HCT116 (cell line): Measurements from ENCODE around the gene SPRN. TPM values are rescaled to one million over a fixed set of nuclear protein-coding genes. Genes with fewer than 3 reads are reported as not detected.

Source experiments
- ATAC-seq: fragments of 200-7000 bp; cut with Tn5 transposase; 2 replicates; pipeline ENCODE4 v1.9.1; 2020; ENCODE audit warnings: mild to moderate bottlenecking, moderate library complexity
- BruUV-seq: library from RNA; stranded (reverse); fragments of 400-500 nt; replicated peaks from 2 replicates; lab custom pipeline; 2021; lab: Mats Ljungman, UMichigan
- CTCF ChIA-PET: fragments of 300-600 bp; sonication (Branson Sonifier 250); formaldehyde crosslinking; loops from one replicate; lab custom pipeline; 2021; ENCODE audit warnings: antibody characterized with exemption; lab: Charles Lee
- POLR2A ChIA-PET: fragments of 300-600, 350-600 bp; sonication (Branson Sonifier 250); formaldehyde crosslinking; loops from one replicate; lab custom pipeline; 2021; ENCODE audit warnings: antibody characterized with exemption; lab: Charles Lee
- RAD21 ChIA-PET, 2 experiments: fragments of 300-600 bp; sonication (Branson Sonifier 250); formaldehyde crosslinking; loops; one replicate each; lab custom pipeline; 2023; ENCODE audit warnings: low total read pairs in 2 of 2; ENCODE audit not compliant: uncharacterized antibody in 2 of 2, unreplicated experiment in 2 of 2, low non-redundant PET in 1 of 2; lab: Charles Lee
- DNase-seq: peaks from one replicate; pipeline ENCODE4 v3.0.0-alpha.2; 2010; ENCODE audit warnings: low read depth, low spot score
- H2AFZ ChIP-seq: fragments of 200-600 bp; shearing (Covaris generic), sonication (generic); 2 replicates; pipeline ENCODE4 v1.6.1; 2017; ENCODE audit warnings: low read depth, mixed run types, mixed read lengths, antibody characterized with exemption, low read length; ENCODE audit not compliant: poor library complexity, severe bottlenecking
- H3K27ac ChIP-seq: 2 replicates; pipeline ENCODE4 v1.5.1; 2012; ENCODE audit warnings: low read depth, low read length
- H3K27me3 ChIP-seq: fragments of 200-600 bp; sonication (generic); 2 replicates; pipeline ENCODE4 v1.6.1; 2016; ENCODE audit warnings: mixed run types, low read length, mixed read lengths; ENCODE audit not compliant: insufficient read depth
- H3K36me3 ChIP-seq, 2 experiments: fragments of 200-500 bp in 1 of 2; fragments of 200-600 bp in 1 of 2; sonication (Bioruptor generic) in 1 of 2; sonication (generic) in 1 of 2; 2 replicates each; pipeline versions ENCODE4 v1.5.1 to v1.6.1; 2014 to 2016; ENCODE audit warnings: low read length in 2 of 2, inconsistent platforms in 1 of 2, mixed read lengths in 1 of 2, mixed run types in 1 of 2; ENCODE audit not compliant: insufficient read depth in 2 of 2, control insufficient read depth in 1 of 2
- H3K4me1 ChIP-seq, 2 experiments: fragments of 200-600 bp in 1 of 2; sonication (generic) in 1 of 2; 2 replicates each; pipeline versions ENCODE4 v1.5.1 to v1.6.1; 2012 to 2017; ENCODE audit warnings: low read length in 2 of 2, inconsistent platforms in 1 of 2, mild to moderate bottlenecking in 1 of 2, mixed read lengths in 1 of 2, mixed run types in 1 of 2, moderate library complexity in 1 of 2; ENCODE audit not compliant: insufficient read depth in 2 of 2, control insufficient read depth in 1 of 2
- H3K4me2 ChIP-seq: fragments of 200-600 bp; sonication (generic); 2 replicates; pipeline ENCODE4 v1.6.1; 2017; ENCODE audit warnings: mixed run types, low read length, mixed read lengths
- H3K4me3 ChIP-seq, 2 experiments: fragments of 200-600 bp in 1 of 2; sonication (generic) in 1 of 2; replicated peaks in 1 of 2; 2 replicates each; pipeline ENCODE4 v1.5.1; 2011 to 2016; ENCODE audit warnings: low read length in 2 of 2, control low read depth in 1 of 2, low read depth in 1 of 2, mild to moderate bottlenecking in 1 of 2, mixed read lengths in 1 of 2, mixed run types in 1 of 2
- H3K79me2 ChIP-seq: fragments of 200-600 bp; sonication (generic); 2 replicates; pipeline ENCODE4 v1.6.1; 2017; ENCODE audit warnings: mild to moderate bottlenecking, mixed run types, low read length, moderate library complexity, mixed read lengths; ENCODE audit not compliant: insufficient read depth
- H3K9ac ChIP-seq: fragments of 200-600 bp; sonication (generic); 2 replicates; pipeline ENCODE4 v1.6.1; 2016; ENCODE audit warnings: low read length, mixed read lengths
- H3K9me2 ChIP-seq: fragments of 200-600 bp; sonication (generic), shearing (Covaris generic); 2 replicates; pipeline ENCODE4 v1.6.1; 2017; ENCODE audit warnings: mixed run types, mild to moderate bottlenecking, moderate library complexity; ENCODE audit not compliant: insufficient read depth
- H3K9me3 ChIP-seq, 2 experiments: fragments of 200-500 bp in 1 of 2; fragments of 200-600 bp in 1 of 2; sonication (Bioruptor generic) in 1 of 2; sonication (generic) in 1 of 2; 2 replicates each; pipeline ENCODE4 v1.6.1; 2014 to 2017; ENCODE audit warnings: low read length in 2 of 2, mixed read lengths in 2 of 2, inconsistent platforms in 1 of 2, low read depth in 1 of 2, mild to moderate bottlenecking in 1 of 2, mixed run types in 1 of 2, moderate library complexity in 1 of 2; ENCODE audit not compliant: control insufficient read depth in 1 of 2, insufficient read depth in 1 of 2
- H4K20me1 ChIP-seq: fragments of 200-600 bp; sonication (generic), shearing (Covaris generic); 2 replicates; pipeline ENCODE4 v1.6.1; 2017; ENCODE audit warnings: mixed run types, mild to moderate bottlenecking, moderate library complexity; ENCODE audit not compliant: insufficient read depth
- CBX3 ChIP-seq: IDR thresholded peaks from 2 replicates; pipeline ENCODE4 v1.6.1; 2012; ENCODE audit warnings: low read depth
- CEBPB ChIP-seq: IDR thresholded peaks from 2 replicates; pipeline ENCODE4 v1.6.1; 2012; ENCODE audit warnings: low read depth
- EGR1 ChIP-seq: IDR thresholded peaks from 2 replicates; pipeline ENCODE4 v1.6.1; 2012; ENCODE audit warnings: low read depth
- ELF1 ChIP-seq: IDR thresholded peaks from 2 replicates; pipeline ENCODE4 v1.6.1; 2012; ENCODE audit warnings: low read depth, borderline replicate concordance
- EZH2phosphoT487 ChIP-seq: fragments of 200-600 bp; IDR thresholded peaks from 2 replicates; pipeline ENCODE4 v1.6.1; 2018; ENCODE audit warnings: antibody characterized with exemption, borderline replicate concordance
- FOSL1 ChIP-seq: IDR thresholded peaks from 2 replicates; pipeline ENCODE4 v1.6.1; 2012; ENCODE audit warnings: low read depth
- POLR2A ChIP-seq: IDR thresholded peaks from 2 replicates; pipeline ENCODE4 v1.7.0; 2011; ENCODE audit warnings: borderline replicate concordance; ENCODE audit not compliant: insufficient read depth, insufficient read length; ENCODE audit errors: extremely low read depth
- POLR2AphosphoS5 ChIP-seq: IDR thresholded peaks from 2 replicates; pipeline ENCODE4 v1.6.1; 2011; ENCODE audit warnings: mild to moderate bottlenecking, low read depth, low read length, moderate library complexity
- SIN3A ChIP-seq: IDR thresholded peaks from 2 replicates; pipeline ENCODE4 v1.6.1; 2012; ENCODE audit warnings: low read depth
- SP1 ChIP-seq: IDR thresholded peaks from 2 replicates; pipeline ENCODE4 v1.6.1; 2012; ENCODE audit warnings: low read depth
- YY1 ChIP-seq: IDR thresholded peaks from 2 replicates; pipeline ENCODE4 v1.6.1; 2011; ENCODE audit warnings: low read length, low read depth, moderate library complexity, mild to moderate bottlenecking; ENCODE audit not compliant: insufficient replicate concordance; ENCODE audit errors: extremely low read depth
- ZFX ChIP-seq: fragments of 450-650 bp; IDR thresholded peaks from 2 replicates; pipeline ENCODE4 v1.6.1; 2017
- intact Hi-C: fragments of 100-400 bp; cut with micrococcal nuclease; formaldehyde crosslinking; loops from 2 replicates; pipeline ENCODE4 v1.10.0; 2022
- total RNA-seq: library from RNA; stranded (reverse); gene quantifications from one replicate; pipeline ENCODE4 v1.2.1, GENCODE V29; 2021; ENCODE audit not compliant: unreplicated experiment
- TF ChIP-seq, protein P1 (sequence below): IDR thresholded peaks from 2 replicates; pipeline ENCODE4 v1.6.1; 2012; ENCODE audit warnings: low read depth
- TF ChIP-seq, protein P2 (sequence below): IDR thresholded peaks from 2 replicates; pipeline ENCODE4 v1.6.1; 2012
- TF ChIP-seq, protein P3 (sequence below): IDR thresholded peaks from 2 replicates; pipeline ENCODE4 v1.6.1; 2012
- TF ChIP-seq, protein P4 (sequence below): IDR thresholded peaks from 2 replicates; pipeline ENCODE4 v1.6.1; 2011; ENCODE audit warnings: mild to moderate bottlenecking, low read length, moderate library complexity; ENCODE audit not compliant: insufficient replicate concordance; ENCODE audit errors: extremely low read depth

The SPRN gene
- total RNA-seq, 1 experiment from 2014 or later, result not detected

DNA sequence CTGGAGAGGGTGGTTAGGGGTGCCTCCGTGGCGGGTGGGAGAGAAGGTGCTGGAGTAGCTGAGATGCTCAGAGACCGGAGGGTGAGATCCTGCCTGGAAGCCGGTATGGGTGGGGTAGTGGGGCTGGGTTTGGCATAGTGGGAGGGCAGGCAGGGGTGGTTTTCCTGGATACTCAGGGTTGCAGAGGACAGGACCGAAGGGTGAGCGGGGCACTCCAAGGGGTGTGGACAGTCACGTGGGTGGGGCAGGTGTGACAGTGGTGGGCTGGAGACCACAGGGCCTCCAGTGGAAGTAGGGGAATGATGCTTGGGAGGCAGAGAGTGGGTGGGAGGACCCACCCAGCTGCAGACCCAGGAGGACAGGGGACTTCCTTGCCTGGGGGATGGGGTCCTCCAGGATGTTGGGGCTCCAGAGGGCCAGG, 31.2 kb upstream of the SPRN start:
- ChIA-PET RAD21 (no interaction called here), CTCF (no interaction called here), POLR2A (no interaction called here)
- no peaks in the 10 kb centered on the region for H3K9me2 ChIP-seq
- no TSS peak for BruUV-seq
- H2AFZ ChIP-seq, result no peak overlapping the region
- intact Hi-C loops, result no loop called here
- TF ChIP-seq POLR2AphosphoS5 (no peak), ZFX (no peak), EZH2phosphoT487 (no peak), CBX3 (no peak), EGR1 (no peak), CEBPB (no peak)
- TF ChIP-seq, protein P1, sequence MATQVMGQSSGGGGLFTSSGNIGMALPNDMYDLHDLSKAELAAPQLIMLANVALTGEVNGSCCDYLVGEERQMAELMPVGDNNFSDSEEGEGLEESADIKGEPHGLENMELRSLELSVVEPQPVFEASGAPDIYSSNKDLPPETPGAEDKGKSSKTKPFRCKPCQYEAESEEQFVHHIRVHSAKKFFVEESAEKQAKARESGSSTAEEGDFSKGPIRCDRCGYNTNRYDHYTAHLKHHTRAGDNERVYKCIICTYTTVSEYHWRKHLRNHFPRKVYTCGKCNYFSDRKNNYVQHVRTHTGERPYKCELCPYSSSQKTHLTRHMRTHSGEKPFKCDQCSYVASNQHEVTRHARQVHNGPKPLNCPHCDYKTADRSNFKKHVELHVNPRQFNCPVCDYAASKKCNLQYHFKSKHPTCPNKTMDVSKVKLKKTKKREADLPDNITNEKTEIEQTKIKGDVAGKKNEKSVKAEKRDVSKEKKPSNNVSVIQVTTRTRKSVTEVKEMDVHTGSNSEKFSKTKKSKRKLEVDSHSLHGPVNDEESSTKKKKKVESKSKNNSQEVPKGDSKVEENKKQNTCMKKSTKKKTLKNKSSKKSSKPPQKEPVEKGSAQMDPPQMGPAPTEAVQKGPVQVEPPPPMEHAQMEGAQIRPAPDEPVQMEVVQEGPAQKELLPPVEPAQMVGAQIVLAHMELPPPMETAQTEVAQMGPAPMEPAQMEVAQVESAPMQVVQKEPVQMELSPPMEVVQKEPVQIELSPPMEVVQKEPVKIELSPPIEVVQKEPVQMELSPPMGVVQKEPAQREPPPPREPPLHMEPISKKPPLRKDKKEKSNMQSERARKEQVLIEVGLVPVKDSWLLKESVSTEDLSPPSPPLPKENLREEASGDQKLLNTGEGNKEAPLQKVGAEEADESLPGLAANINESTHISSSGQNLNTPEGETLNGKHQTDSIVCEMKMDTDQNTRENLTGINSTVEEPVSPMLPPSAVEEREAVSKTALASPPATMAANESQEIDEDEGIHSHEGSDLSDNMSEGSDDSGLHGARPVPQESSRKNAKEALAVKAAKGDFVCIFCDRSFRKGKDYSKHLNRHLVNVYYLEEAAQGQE, result no peak
- no peak overlapping the region for H3K4me2 ChIP-seq
- H3K27ac ChIP-seq, result no peak overlapping the region
- H3K9me3 ChIP-seq, result no peaks in the 10 kb centered on the region
- H3K4me1 ChIP-seq, result no peaks in the 10 kb centered on the region
- H3K9ac ChIP-seq, result no peak overlapping the region
- ATAC-seq (no peak), DNase-seq (no peak)
- no peaks in the 10 kb centered on the region for H3K27me3 ChIP-seq
- no peaks in the 10 kb centered on the region for H3K36me3 ChIP-seq
- no peak overlapping the region for H3K4me3 ChIP-seq
- H3K79me2 ChIP-seq, result no peaks in the 10 kb centered on the region
- H4K20me1 ChIP-seq, result no peaks in the 10 kb centered on the region

DNA sequence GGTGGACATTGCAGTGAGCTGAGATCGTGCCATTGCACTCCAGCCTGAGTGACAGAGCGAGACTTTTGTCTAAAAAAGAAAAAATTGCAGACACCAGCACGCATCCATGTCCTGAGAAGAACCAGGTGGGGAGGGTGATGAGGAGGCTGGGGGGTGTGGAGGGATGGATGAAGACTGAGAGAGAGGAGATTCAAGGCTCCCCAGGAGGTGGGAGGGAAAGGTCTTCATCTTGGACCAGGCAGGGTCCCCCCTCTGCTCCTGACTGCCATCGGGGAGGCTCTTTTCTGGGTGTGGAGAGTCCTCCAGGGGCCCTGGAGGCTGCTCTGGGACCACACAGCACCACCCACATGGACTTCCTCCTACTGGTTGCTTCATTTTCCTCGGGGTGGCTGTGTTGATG, 30.8 kb upstream of the SPRN start:
- Histone ChIP-seq H3K9me2 (no peaks in the 10 kb centered on the region), H3K79me2 (no peaks in the 10 kb centered on the region), H3K27ac (no peak overlapping the region), H3K36me3 (no peaks in the 10 kb centered on the region), H4K20me1 (no peaks in the 10 kb centered on the region), H3K4me3 (no peak overlapping the region), H3K4me1 (no peaks in the 10 kb centered on the region), H3K9me3 (no peaks in the 10 kb centered on the region), H2AFZ (no peak overlapping the region), H3K27me3 (no peaks in the 10 kb centered on the region), H3K9ac (no peak overlapping the region), H3K4me2 (no peak overlapping the region)
- RAD21 ChIA-PET, result no interaction called here
- intact Hi-C loops, result no loop called here
- no peak for ATAC-seq
- DNase-seq, result no peak
- BruUV-seq, result no TSS peak
- CTCF ChIA-PET, result no interaction called here
- POLR2A ChIA-PET, result no interaction called here
- TF ChIP-seq ELF1 (no peak), ZFX (no peak), POLR2A (no peak), YY1 (no peak), EGR1 (no peak), SIN3A (no peak), CBX3 (no peak), FOSL1 (no peak), CEBPB (no peak), SP1 (no peak)
- TF ChIP-seq, protein P2, sequence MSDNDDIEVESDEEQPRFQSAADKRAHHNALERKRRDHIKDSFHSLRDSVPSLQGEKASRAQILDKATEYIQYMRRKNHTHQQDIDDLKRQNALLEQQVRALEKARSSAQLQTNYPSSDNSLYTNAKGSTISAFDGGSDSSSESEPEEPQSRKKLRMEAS, result no peak
- TF ChIP-seq, protein P3, sequence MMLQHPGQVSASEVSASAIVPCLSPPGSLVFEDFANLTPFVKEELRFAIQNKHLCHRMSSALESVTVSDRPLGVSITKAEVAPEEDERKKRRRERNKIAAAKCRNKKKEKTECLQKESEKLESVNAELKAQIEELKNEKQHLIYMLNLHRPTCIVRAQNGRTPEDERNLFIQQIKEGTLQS, result no peak
- TF ChIP-seq, protein P4, sequence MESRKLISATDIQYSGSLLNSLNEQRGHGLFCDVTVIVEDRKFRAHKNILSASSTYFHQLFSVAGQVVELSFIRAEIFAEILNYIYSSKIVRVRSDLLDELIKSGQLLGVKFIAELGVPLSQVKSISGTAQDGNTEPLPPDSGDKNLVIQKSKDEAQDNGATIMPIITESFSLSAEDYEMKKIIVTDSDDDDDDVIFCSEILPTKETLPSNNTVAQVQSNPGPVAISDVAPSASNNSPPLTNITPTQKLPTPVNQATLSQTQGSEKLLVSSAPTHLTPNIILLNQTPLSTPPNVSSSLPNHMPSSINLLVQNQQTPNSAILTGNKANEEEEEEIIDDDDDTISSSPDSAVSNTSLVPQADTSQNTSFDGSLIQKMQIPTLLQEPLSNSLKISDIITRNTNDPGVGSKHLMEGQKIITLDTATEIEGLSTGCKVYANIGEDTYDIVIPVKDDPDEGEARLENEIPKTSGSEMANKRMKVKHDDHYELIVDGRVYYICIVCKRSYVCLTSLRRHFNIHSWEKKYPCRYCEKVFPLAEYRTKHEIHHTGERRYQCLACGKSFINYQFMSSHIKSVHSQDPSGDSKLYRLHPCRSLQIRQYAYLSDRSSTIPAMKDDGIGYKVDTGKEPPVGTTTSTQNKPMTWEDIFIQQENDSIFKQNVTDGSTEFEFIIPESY, result no peak
